Fibroblast of the aortic adventitia (primary cell): ENCODE data around the gene SLAMF8. TPM values are rescaled to one million over a fixed set of nuclear protein-coding genes. Genes with fewer than 3 reads are reported as not detected.

Experiments
- DNase-seq: peaks from one replicate; pipeline ENCODE4 v3.0.0-alpha.2; 2010; ENCODE audit warnings: low read depth
- H3K4me3 ChIP-seq: 2 replicates; pipeline ENCODE4 v1.5.1; 2011; ENCODE audit warnings: low read depth, mild to moderate bottlenecking, control low read depth, low read length, moderate library complexity
- total RNA-seq: library from RNA; depleted of rRNA; stranded (reverse); fragments of >200 nt; gene quantifications from 2 replicates; pipeline ENCODE4 v1.2.3, GENCODE V29; 2012; ENCODE audit warnings: low replicate concordance
- TF ChIP-seq, protein P1 (sequence below): IDR thresholded peaks from 2 replicates; pipeline ENCODE4 v1.5.1; 2011; ENCODE audit warnings: mild to moderate bottlenecking, low read length, control low read depth, inconsistent platforms; ENCODE audit not compliant: insufficient read depth

Gene SLAMF8
- total RNA-seq, 1 donor, result not detected

DNA sequence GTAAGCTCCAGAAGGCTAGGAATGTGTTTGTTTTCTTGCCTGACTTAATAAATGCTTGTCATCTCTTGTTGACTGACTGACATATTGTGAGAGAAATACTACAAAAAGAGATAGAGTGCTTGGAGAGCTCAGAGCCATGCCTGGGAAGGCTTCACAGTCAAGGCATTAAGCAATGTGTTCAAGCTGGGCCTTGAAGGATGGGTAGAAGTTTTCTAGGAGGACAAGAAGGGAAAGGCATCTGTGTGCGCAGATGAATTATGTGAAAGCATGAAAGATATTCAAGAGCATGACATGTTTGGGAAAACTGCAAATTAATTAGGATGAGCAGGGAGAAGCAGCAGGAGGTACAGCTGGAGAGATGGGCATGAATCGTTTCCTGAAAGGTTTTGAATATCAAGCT is 5.6 kb downstream of the SLAMF8 start:
- TF ChIP-seq, protein P1, sequence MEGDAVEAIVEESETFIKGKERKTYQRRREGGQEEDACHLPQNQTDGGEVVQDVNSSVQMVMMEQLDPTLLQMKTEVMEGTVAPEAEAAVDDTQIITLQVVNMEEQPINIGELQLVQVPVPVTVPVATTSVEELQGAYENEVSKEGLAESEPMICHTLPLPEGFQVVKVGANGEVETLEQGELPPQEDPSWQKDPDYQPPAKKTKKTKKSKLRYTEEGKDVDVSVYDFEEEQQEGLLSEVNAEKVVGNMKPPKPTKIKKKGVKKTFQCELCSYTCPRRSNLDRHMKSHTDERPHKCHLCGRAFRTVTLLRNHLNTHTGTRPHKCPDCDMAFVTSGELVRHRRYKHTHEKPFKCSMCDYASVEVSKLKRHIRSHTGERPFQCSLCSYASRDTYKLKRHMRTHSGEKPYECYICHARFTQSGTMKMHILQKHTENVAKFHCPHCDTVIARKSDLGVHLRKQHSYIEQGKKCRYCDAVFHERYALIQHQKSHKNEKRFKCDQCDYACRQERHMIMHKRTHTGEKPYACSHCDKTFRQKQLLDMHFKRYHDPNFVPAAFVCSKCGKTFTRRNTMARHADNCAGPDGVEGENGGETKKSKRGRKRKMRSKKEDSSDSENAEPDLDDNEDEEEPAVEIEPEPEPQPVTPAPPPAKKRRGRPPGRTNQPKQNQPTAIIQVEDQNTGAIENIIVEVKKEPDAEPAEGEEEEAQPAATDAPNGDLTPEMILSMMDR, result no peak
- H3K4me3 ChIP-seq, result no peak overlapping the region
- DNase-seq, result no peak

DNA sequence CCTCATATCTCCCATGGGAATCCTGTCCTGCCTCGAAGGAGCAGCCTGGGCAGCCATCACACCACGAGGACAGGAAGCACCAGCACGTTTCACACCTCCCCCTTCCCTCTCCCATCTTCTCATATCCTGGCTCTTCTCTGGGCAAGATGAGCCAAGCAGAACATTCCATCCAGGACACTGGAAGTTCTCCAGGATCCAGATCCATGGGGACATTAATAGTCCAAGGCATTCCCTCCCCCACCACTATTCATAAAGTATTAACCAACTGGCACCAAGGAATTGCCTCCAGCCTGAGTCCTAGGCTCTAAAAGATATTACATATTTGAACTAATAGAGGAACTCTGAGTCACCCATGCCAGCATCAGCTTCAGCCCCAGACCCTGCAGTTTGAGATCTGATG is 8.7 kb downstream of the SLAMF8 start:
- DNase-seq, result no peak
- TF ChIP-seq, protein P1, result no peak

DNA sequence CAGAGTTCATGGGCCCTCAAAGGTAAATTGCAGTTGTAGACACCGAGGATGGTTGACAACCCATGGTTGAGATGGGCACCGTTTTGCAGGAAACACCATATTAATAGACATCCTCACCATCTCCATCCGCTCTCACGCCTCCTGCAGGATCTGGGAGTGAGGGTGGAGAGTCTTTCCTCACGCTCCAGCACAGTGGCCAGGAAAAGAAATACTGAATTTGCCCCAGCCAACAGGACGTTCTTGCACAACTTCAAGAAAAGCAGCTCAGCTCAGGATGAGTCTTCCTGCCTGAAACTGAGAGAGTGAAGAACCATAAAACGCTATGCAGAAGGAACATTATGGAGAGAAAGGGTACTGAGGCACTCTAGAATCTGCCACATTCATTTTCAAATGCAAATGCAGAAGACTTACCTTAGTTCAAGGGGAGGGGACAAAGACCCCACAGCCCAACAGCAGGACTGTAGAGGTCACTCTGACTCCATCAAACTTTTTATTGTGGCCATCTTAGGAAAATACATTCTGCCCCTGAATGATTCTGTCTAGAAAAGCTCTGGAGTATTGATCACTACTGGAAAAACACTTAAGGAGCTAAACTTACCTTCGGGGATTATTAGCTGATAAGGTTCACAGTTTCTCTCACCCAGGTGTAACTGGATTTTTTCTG is 9.3 kb downstream of the SLAMF8 start:
- peak; percentile 46 for DNase-seq
- H3K4me3 ChIP-seq, result no peak overlapping the region
- TF ChIP-seq, protein P1, result peak; percentile 20

More for the DNA sequence above, 8.7 kb downstream of the SLAMF8 start:
- H3K4me3 ChIP-seq, result no peak overlapping the region

DNA sequence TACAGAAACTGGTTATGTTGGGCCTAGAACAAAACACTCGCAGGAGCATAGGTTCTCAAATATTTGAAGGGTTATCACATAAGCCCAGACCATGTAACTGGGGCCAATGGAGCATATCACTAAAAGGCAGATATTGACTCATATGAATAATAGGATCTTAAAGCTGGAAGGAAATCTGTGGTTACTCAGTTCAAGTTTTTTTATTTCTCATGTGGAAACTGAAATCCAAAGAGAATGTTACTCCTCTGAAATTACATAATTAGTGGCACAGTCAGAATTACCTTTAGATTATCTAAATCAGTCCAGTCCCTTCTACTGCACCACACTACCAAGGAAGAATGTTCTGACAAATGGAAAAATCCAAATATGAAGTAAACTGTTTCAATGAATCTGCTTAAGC is 12.0 kb downstream of the SLAMF8 start:
- no peak overlapping the region for H3K4me3 ChIP-seq
- TF ChIP-seq, protein P1, result no peak
- DNase-seq, result no peak

DNA sequence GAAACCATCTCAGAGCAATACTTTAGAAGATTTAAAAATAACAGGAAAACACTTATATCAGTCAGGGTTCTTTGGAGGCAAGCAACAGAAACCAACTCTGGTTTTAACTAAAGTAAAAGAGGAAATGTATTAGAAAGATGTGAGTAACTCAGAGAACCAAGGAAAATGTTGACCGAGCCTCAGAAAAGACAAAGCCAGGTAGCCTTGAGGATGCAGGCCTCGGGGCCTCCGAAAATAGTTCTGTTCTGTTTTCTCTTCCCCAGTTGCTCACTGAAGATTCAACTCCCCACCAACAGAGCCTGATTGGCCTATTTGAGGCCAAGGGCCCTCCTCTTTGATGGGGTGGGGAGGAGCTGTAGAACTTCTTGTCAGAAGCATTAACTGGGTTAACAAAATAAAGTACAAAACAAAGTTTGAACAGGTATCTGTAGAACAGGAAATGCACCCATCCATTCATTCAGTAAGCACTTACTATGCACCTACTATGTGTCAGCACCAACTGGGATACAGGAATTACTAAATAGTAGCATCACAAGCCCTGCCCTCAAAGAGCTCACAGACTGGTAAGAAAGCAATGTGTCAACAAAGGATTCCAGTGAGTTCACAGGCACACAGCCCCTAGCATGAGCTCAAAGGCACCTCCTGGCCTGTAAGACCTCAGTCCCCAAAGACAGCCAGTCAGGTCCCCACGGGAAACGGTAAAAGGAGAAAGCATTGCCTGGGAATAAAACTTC is 12.6 kb downstream of the SLAMF8 start:
- TF ChIP-seq, protein P1, result no peak
- DNase-seq, result no peak
- H3K4me3 ChIP-seq, result no peak overlapping the region

DNA sequence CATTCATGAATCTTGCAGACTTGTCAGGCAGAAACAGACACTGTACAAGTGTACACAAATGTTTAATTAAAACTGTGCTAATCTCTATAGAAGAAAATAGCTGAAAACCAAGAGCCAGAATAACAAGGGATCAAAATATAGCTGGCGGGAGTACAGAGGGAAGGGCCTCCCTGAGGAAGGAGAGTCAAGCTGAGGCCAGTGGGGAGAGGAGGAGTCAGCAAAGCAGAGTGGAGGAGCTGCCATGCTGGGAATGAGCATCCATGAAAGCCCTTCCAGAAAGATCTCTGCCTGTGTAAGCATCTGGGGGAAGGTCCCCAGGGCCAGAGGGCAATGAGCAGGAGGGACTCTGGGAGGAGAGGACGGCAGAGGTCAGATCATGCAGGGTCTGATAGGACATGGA is 15.1 kb downstream of the SLAMF8 start:
- TF ChIP-seq, protein P1, result no peak
- no peak for DNase-seq
- H3K4me3 ChIP-seq, result no peak overlapping the region
